Liver (tissue), 9 donors: Measurements from ENCODE around the gene TBC1D16. TPM values are rescaled to one million over a fixed set of nuclear protein-coding genes. Genes with fewer than 3 reads are reported as not detected.

Experiments
- DNase-seq: peaks from one replicate; pipeline ENCODE4 v3.0.0-alpha.2; 2017; ENCODE audit warnings: low spot score
- H3K27ac ChIP-seq, 2 donors: one replicate each; pipeline ENCODE4 v1.7.0; 2013; ENCODE audit warnings: inconsistent platforms in 2 of 2, low read length in 2 of 2, control low read depth in 1 of 2, low read depth in 1 of 2, mild to moderate bottlenecking in 1 of 2
- H3K27me3 ChIP-seq, 4 donors: one replicate each; pipeline versions ENCODE4 v1.6.1 to v1.7.0; 2013; ENCODE audit warnings: low read length in 3 of 4, inconsistent platforms in 1 of 4, mild to moderate bottlenecking in 1 of 4, moderate library complexity in 1 of 4; ENCODE audit not compliant: control insufficient read depth in 4 of 4, insufficient read depth in 4 of 4
- H3K36me3 ChIP-seq, 4 donors: one replicate each; pipeline versions ENCODE4 v1.6.1 to v1.7.0; 2013; ENCODE audit warnings: low read length in 3 of 4, mild to moderate bottlenecking in 3 of 4, low read depth in 1 of 4, moderate library complexity in 1 of 4; ENCODE audit not compliant: control insufficient read depth in 4 of 4, insufficient read depth in 3 of 4
- H3K4me1 ChIP-seq, 4 donors: one replicate each; pipeline versions ENCODE4 v1.6.1 to v1.7.0; 2013; ENCODE audit warnings: low read length in 3 of 4, mild to moderate bottlenecking in 3 of 4, moderate library complexity in 1 of 4; ENCODE audit not compliant: control insufficient read depth in 4 of 4, insufficient read depth in 4 of 4
- H3K4me3 ChIP-seq, 3 donors: one replicate each; pipeline versions ENCODE4 v1.6.1 to v1.7.0; 2013; ENCODE audit warnings: low read length in 3 of 3, control low read depth in 1 of 3, low read depth in 1 of 3, mild to moderate bottlenecking in 1 of 3
- H3K9ac ChIP-seq, 2 donors: one replicate each; pipeline ENCODE4 v1.7.0; 2013; ENCODE audit warnings: low read length in 2 of 2, mild to moderate bottlenecking in 2 of 2, moderate library complexity in 2 of 2, control low read depth in 1 of 2, low read depth in 1 of 2
- H3K9me3 ChIP-seq, 4 donors: one replicate each; pipeline versions ENCODE4 v1.6.1 to v1.7.0; 2013; ENCODE audit warnings: low read length in 3 of 4; ENCODE audit not compliant: control insufficient read depth in 4 of 4
- EGR1 ChIP-seq, 2 donors: IDR thresholded peaks; 2 replicates each; pipeline ENCODE4 v1.6.1; 2016 to 2018; ENCODE audit warnings: antibody characterized with exemption in 2 of 2, low read depth in 2 of 2
- JUND ChIP-seq, 2 donors: IDR thresholded peaks; 2 replicates each; pipeline ENCODE4 v1.6.1; 2016; ENCODE audit warnings: antibody characterized with exemption in 2 of 2
- NR2F2 ChIP-seq: IDR thresholded peaks from 2 replicates; pipeline ENCODE4 v1.6.1; 2016; ENCODE audit warnings: antibody characterized with exemption
- RAD21 ChIP-seq, 2 donors: IDR thresholded peaks; 2 replicates each; pipeline ENCODE4 v1.6.1; 2016; ENCODE audit warnings: antibody characterized with exemption in 2 of 2, mild to moderate bottlenecking in 2 of 2
- RXRA ChIP-seq, 2 donors: IDR thresholded peaks; 2 replicates each; pipeline ENCODE4 v1.6.1; 2017 to 2018; ENCODE audit warnings: antibody characterized with exemption in 2 of 2, mild to moderate bottlenecking in 1 of 2
- SP1 ChIP-seq: IDR thresholded peaks from 2 replicates; pipeline ENCODE4 v1.6.1; 2018; ENCODE audit warnings: antibody characterized with exemption, mild to moderate bottlenecking
- WGBS: extraction: QIAGEN DNeasy Blood & Tissue Kit; methylation state at CpG from one replicate; pipeline ENCODE4 v1.1.7; 2013; 5-methylcytosine and 5-hydroxymethylcytosine counted together
- polyA plus RNA-seq, 2 donors: library from polyadenylated mRNA; stranded (reverse) in 1 of 2; unstranded in 1 of 2; fragments of 200-250 nt in 1 of 2; fragments of >200 nt in 1 of 2; fragmentation: Nextera tagmentation in 1 of 2; extraction: Ambion mirVana in 1 of 2; gene quantifications; one replicate each; pipeline versions ENCODE4 v1.2.1 to v1.2.3, GENCODE V29; 2013 to 2015
- total RNA-seq, 2 donors: library from RNA; depleted of rRNA; stranded (reverse); fragments of >200 nt; gene quantifications; one replicate each; pipeline ENCODE4 v1.2.3, GENCODE V29; 2014
- TF ChIP-seq, protein P1 (sequence below): IDR thresholded peaks from 2 replicates; pipeline ENCODE4 v1.6.1; 2016; ENCODE audit warnings: antibody characterized with exemption, mild to moderate bottlenecking
- TF ChIP-seq, protein P2 (sequence below): IDR thresholded peaks from 2 replicates; pipeline ENCODE4 v1.6.1; 2016; ENCODE audit warnings: antibody characterized with exemption
- TF ChIP-seq, protein P3 (sequence below): fragments of 150-350 bp; IDR thresholded peaks from 2 replicates; pipeline ENCODE4 v1.5.1; 2017; ENCODE audit warnings: improper control_type of control experiment, low read depth, low read length; ENCODE audit not compliant: missing input control
- TF ChIP-seq, protein P4 (sequence below): IDR thresholded peaks from 2 replicates; pipeline ENCODE4 v1.6.1; 2016; ENCODE audit warnings: antibody characterized with exemption
- donor health status: healthy.
- donor health status: healthy.
- donor health status: healthy.
- donor health status: healthy.
- donor health status: healthy.

Gene TBC1D16
- total and polyA plus RNA-seq, 4 donors = 3.4 to 29.5 (median 4.7) TPM

DNA sequence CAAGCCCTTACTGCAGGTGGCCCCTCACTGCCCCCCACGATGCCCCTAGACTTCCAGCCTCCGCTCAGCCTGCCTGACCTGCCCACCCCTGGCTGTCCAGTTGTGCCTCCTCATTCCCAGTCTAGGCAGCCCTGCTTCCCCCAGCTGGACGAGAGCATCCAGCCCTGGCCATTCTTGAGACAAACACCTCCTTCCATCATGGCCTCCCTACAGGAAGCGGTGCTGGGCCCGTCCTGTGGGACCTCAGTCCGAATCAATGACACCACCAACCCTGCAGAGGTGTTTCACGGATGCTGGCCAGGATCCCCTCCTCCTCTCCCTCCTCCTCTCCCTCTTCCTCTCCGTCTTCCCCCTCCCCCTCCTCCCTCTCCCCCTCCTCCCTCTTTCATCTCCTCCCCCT is 29.0 kb upstream of the TBC1D16 start (continued):
- TF ChIP-seq, protein P1, sequence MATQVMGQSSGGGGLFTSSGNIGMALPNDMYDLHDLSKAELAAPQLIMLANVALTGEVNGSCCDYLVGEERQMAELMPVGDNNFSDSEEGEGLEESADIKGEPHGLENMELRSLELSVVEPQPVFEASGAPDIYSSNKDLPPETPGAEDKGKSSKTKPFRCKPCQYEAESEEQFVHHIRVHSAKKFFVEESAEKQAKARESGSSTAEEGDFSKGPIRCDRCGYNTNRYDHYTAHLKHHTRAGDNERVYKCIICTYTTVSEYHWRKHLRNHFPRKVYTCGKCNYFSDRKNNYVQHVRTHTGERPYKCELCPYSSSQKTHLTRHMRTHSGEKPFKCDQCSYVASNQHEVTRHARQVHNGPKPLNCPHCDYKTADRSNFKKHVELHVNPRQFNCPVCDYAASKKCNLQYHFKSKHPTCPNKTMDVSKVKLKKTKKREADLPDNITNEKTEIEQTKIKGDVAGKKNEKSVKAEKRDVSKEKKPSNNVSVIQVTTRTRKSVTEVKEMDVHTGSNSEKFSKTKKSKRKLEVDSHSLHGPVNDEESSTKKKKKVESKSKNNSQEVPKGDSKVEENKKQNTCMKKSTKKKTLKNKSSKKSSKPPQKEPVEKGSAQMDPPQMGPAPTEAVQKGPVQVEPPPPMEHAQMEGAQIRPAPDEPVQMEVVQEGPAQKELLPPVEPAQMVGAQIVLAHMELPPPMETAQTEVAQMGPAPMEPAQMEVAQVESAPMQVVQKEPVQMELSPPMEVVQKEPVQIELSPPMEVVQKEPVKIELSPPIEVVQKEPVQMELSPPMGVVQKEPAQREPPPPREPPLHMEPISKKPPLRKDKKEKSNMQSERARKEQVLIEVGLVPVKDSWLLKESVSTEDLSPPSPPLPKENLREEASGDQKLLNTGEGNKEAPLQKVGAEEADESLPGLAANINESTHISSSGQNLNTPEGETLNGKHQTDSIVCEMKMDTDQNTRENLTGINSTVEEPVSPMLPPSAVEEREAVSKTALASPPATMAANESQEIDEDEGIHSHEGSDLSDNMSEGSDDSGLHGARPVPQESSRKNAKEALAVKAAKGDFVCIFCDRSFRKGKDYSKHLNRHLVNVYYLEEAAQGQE = no peak
- TF ChIP-seq SP1 (no peak), RAD21 (IDR thresholded peaks at IDR 0.05) (no peak)
- TF ChIP-seq, protein P2, sequence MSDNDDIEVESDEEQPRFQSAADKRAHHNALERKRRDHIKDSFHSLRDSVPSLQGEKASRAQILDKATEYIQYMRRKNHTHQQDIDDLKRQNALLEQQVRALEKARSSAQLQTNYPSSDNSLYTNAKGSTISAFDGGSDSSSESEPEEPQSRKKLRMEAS = no peak

DNA sequence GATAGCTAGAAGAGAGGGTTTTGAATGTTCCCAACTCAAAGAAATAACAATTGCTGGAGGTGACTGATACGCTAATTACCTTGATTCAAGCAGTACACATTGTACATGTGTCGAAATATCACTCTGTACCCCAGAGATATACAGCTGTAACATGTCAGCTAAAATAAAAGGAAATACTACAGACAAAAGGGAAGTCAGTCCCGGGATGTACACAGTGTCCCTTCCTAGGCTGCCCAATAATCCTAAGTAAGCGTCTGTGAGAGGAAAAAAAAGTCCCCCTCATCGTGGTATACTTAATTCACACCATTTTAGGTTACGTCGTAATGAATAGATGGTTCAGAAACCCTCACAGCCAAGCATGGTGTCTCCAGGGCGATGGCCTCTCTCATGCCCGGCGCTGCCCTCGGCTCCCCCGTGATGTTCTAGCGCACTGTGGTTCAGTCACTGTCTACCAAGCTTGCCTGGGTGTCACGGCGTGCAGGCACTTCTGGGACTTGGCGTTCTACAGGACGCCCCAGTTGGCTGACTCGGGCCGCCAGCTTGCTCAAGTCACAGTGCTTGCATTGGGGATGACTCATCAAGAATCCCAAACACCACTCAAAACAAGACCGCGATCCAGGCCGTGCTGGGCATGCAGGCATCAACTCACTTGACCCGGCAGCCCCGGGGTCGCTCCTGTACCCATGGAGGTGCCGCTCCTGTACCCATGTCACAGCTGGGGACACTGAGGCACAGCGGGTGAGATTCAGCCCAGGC is 28.3 kb upstream of the TBC1D16 start:
- H3K27ac ChIP-seq = no peak overlapping the region
- WGBS = 84% methylated on average over 27 of the region's 27 CpGs

DNA sequence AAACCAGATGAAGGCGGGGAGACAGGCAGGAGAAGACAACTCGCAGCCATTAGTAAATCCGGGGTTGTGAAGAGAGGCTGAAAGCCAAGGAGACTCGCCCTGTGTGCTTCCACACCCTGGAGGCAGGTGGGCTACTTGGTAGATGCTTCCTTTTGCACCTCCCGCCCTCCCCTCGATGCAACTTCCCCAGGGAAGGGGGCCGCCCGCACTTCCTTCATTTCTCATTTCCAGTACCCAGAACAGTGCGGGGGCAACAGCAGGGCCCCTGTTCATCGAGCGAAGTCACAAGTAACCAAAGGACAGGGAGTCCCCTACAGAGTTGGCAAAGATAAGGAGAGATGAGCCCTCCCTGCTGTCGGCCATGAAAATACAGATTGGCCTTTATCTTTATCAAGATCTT is 25.7 kb upstream of the TBC1D16 start:
- no peaks in the 10 kb centered on the region for H3K9me3 ChIP-seq
- H3K4me3 ChIP-seq = no peak overlapping the region
- DNase-seq = no peak
- WGBS = 90% methylated on average over 12 of the region's 12 CpGs
- no peak overlapping the region for H3K9ac ChIP-seq
- TF ChIP-seq JUND (IDR thresholded peaks at IDR 0.05) = no peak
- TF ChIP-seq, protein P2 = no peak
- TF ChIP-seq, protein P1 = no peak
- no peak for TF ChIP-seq RXRA (IDR thresholded peaks at IDR 0.05)
- TF ChIP-seq, protein P3, sequence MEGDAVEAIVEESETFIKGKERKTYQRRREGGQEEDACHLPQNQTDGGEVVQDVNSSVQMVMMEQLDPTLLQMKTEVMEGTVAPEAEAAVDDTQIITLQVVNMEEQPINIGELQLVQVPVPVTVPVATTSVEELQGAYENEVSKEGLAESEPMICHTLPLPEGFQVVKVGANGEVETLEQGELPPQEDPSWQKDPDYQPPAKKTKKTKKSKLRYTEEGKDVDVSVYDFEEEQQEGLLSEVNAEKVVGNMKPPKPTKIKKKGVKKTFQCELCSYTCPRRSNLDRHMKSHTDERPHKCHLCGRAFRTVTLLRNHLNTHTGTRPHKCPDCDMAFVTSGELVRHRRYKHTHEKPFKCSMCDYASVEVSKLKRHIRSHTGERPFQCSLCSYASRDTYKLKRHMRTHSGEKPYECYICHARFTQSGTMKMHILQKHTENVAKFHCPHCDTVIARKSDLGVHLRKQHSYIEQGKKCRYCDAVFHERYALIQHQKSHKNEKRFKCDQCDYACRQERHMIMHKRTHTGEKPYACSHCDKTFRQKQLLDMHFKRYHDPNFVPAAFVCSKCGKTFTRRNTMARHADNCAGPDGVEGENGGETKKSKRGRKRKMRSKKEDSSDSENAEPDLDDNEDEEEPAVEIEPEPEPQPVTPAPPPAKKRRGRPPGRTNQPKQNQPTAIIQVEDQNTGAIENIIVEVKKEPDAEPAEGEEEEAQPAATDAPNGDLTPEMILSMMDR = no peak
- TF ChIP-seq, protein P4, sequence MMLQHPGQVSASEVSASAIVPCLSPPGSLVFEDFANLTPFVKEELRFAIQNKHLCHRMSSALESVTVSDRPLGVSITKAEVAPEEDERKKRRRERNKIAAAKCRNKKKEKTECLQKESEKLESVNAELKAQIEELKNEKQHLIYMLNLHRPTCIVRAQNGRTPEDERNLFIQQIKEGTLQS = no peak
- no peak for TF ChIP-seq NR2F2
- no peaks in the 10 kb centered on the region for H3K27me3 ChIP-seq
- no peak overlapping the region for H3K27ac ChIP-seq
- H3K36me3 ChIP-seq = peaks cover 0 to 3% (median 0%) of the 10 kb centered on the region in 4 donors
- H3K4me1 ChIP-seq = peaks cover 0 to 3% (median 0%) of the 10 kb centered on the region in 4 donors

More for the DNA sequence above, 28.3 kb upstream of the TBC1D16 start:
- no peaks in the 10 kb centered on the region for H3K27me3 ChIP-seq
- H3K36me3 ChIP-seq = no peaks in the 10 kb centered on the region
- no peaks in the 10 kb centered on the region for H3K9me3 ChIP-seq
- TF ChIP-seq EGR1 (IDR thresholded peaks at IDR 0.05; ENCODE audit: low read depth in 2 of 2) = no peak
- TF ChIP-seq SP1 = peak; percentile 44
- peaks cover 0 to 8% (median 3%) of the 10 kb centered on the region in 4 donors for H3K4me1 ChIP-seq
- no peak for DNase-seq
- H3K4me3 ChIP-seq = no peak overlapping the region
- no peak overlapping the region for H3K9ac ChIP-seq
